HepG2 (cell line): ENCODE data around the gene POLR1D. TPM values are rescaled to one million over a fixed set of nuclear protein-coding genes. Genes with fewer than 3 reads are reported as not detected.

ENCODE experiments used
- ATAC-seq: fragments of 200-7000 bp; cut with Tn5 transposase; 3 replicates; pipeline ENCODE4 v1.9.1; 2020; ENCODE audit warnings: mild to moderate bottlenecking, moderate library complexity
- BruUV-seq: library from RNA; stranded (reverse); fragments of 400-500 nt; replicated peaks from 2 replicates; lab custom pipeline; 2021; lab: Mats Ljungman, UMichigan
- CTCF ChIA-PET: fragments of 300-600 bp; formaldehyde crosslinking; extraction: SDS; loops from one replicate; lab custom pipeline; 2021; ENCODE audit warnings: low total read pairs, inconsistent platforms, low intra/inter-chr PET ratio; lab: Yijun Ruan, JAX
- POLR2A ChIA-PET: fragments of 350-600 bp; sonication (Branson Sonifier 250); formaldehyde crosslinking; loops from one replicate; lab custom pipeline; 2020; ENCODE audit warnings: antibody characterized with exemption, inconsistent platforms; lab: Yijun Ruan, JAX
- DNase-seq: peaks from one replicate; pipeline ENCODE4 v3.0.0-alpha.2; 2015; ENCODE audit warnings: low spot score
- FAIRE-seq: peaks from 3 replicates; lab custom pipeline; 2011; peaks lifted over from hg19 to GRCh38; lab: Jason Lieb, UNC
- H2AFZ ChIP-seq: one replicate; pipeline ENCODE4 v1.6.1; 2011; ENCODE audit warnings: low read length, inconsistent platforms
- H3K27ac ChIP-seq: fragments of 300-600 bp; 3 replicates; pipeline ENCODE4 v1.8.0; 2011; ENCODE audit warnings: mixed run types, mild to moderate bottlenecking, mixed read lengths, low read length, inconsistent platforms; ENCODE audit not compliant: insufficient read depth; ENCODE audit errors: extremely low read length
- H3K27me3 ChIP-seq, 2 experiments: fragments of 200-600 bp in 1 of 2; 2 replicates in 1 of 2; 3 replicates in 1 of 2; pipeline versions ENCODE4 v1.6.0 to v1.8.0; 2011; ENCODE audit warnings: low read length in 2 of 2, mild to moderate bottlenecking in 2 of 2, moderate library complexity in 2 of 2, inconsistent platforms in 1 of 2; ENCODE audit not compliant: insufficient read depth in 2 of 2, control insufficient read depth in 1 of 2
- H3K36me3 ChIP-seq, 2 experiments: fragments of 200-600 bp in 1 of 2; replicated peaks in 1 of 2; 2 replicates in 1 of 2; 3 replicates in 1 of 2; pipeline versions ENCODE4 v1.5.1 to v1.8.0; 2011; ENCODE audit warnings: low read length in 2 of 2, inconsistent platforms in 1 of 2; ENCODE audit not compliant: insufficient read depth in 2 of 2, control insufficient read depth in 1 of 2
- H3K4me1 ChIP-seq: 2 replicates; pipeline ENCODE4 v1.5.1; 2012; ENCODE audit warnings: low read length, inconsistent platforms; ENCODE audit not compliant: insufficient read depth
- H3K4me2 ChIP-seq: 2 replicates; pipeline ENCODE4 v1.6.0; 2011; ENCODE audit warnings: low read depth, low read length, inconsistent platforms
- H3K4me3 ChIP-seq, 3 experiments: fragments of 200-600 bp in 1 of 3; sonication (generic), shearing (Covaris generic) in 1 of 3; replicated peaks in 1 of 3; 2 replicates each; pipeline ENCODE4 v1.5.1; 2011 to 2016; ENCODE audit warnings: low read length in 3 of 3, inconsistent platforms in 2 of 3, low read depth in 2 of 3, mild to moderate bottlenecking in 2 of 3, control low read depth in 1 of 3, mixed read lengths in 1 of 3; ENCODE audit not compliant: insufficient read depth in 1 of 3
- H3K79me2 ChIP-seq: one replicate; pipeline ENCODE4 v1.6.1; 2011; ENCODE audit warnings: low read length, inconsistent platforms; ENCODE audit not compliant: insufficient read depth
- H3K9ac ChIP-seq: 2 replicates; pipeline ENCODE4 v1.6.0; 2011; ENCODE audit warnings: mild to moderate bottlenecking, low read depth, low read length, inconsistent platforms; ENCODE audit not compliant: insufficient read depth
- H3K9me3 ChIP-seq: 2 replicates; pipeline ENCODE4 v1.5.1; 2012; ENCODE audit warnings: mild to moderate bottlenecking, low read length
- H4K20me1 ChIP-seq: 2 replicates; pipeline ENCODE4 v1.6.0; 2011; ENCODE audit warnings: inconsistent platforms, mild to moderate bottlenecking, low read length, moderate library complexity; ENCODE audit not compliant: insufficient read depth
- ARID3A ChIP-seq: IDR thresholded peaks from 2 replicates; pipeline ENCODE4 v1.6.1; 2012; ENCODE audit warnings: low read depth, low read length, improper control_type of control experiment
- ATAD3A ChIP-seq: sonication (generic); formaldehyde crosslinking; IDR thresholded peaks from 2 replicates; pipeline ENCODE4 v1.4.0; 2020; ENCODE audit warnings: missing genetic modification reagents
- DBP ChIP-seq: sonication (generic); formaldehyde crosslinking; IDR thresholded peaks from 2 replicates; pipeline ENCODE4 v1.4.0; 2020; ENCODE audit warnings: missing genetic modification reagents; ENCODE audit errors: not compliant biosample characterization
- ERF ChIP-seq: IDR thresholded peaks from 2 replicates; pipeline ENCODE4 v1.6.1; 2018; ENCODE audit warnings: missing biosample characterization, missing genetic modification reagents
- IRF9 ChIP-seq: sonication (generic); formaldehyde crosslinking; IDR thresholded peaks from 2 replicates; pipeline ENCODE4 v1.8.0; 2022; ENCODE audit warnings: missing genetic modification reagents, mild to moderate bottlenecking, borderline replicate concordance
- MEIS2 ChIP-seq: sonication (generic); formaldehyde crosslinking; IDR thresholded peaks from 2 replicates; pipeline ENCODE4 v1.9.0; 2021; ENCODE audit warnings: mild to moderate bottlenecking, missing genetic modification reagents
- MLLT10 ChIP-seq: sonication (generic); formaldehyde crosslinking; IDR thresholded peaks from 2 replicates; pipeline ENCODE4 v1.4.0; 2020; ENCODE audit warnings: missing genetic modification reagents
- SP1 ChIP-seq, 2 experiments: fragments of 450-650 bp in 1 of 2; sonication (generic) in 1 of 2; formaldehyde crosslinking in 1 of 2; IDR thresholded peaks; 2 replicates each; pipeline versions ENCODE4 v1.4.0 to v1.6.1; 2016 to 2020; ENCODE audit warnings: missing genetic modification reagents in 1 of 2
- TBX2 ChIP-seq: sonication (generic); formaldehyde crosslinking; IDR thresholded peaks from 2 replicates; pipeline ENCODE4 v1.5.0; 2020; ENCODE audit warnings: missing genetic modification reagents, mild to moderate bottlenecking, borderline replicate concordance
- TFDP1 ChIP-seq: IDR thresholded peaks from 2 replicates; pipeline ENCODE4 v1.6.1; 2016; ENCODE audit warnings: missing compliant biosample characterization, missing genetic modification reagents, borderline replicate concordance
- TRAFD1 ChIP-seq: sonication (generic); formaldehyde crosslinking; IDR thresholded peaks from 2 replicates; pipeline ENCODE4 v1.5.1; 2020; ENCODE audit warnings: missing genetic modification reagents, mild to moderate bottlenecking, borderline replicate concordance
- YEATS2 ChIP-seq: sonication (generic); formaldehyde crosslinking; IDR thresholded peaks from 2 replicates; pipeline ENCODE4 v1.4.0; 2020; ENCODE audit warnings: missing genetic modification reagents, borderline replicate concordance
- ZBTB42 ChIP-seq: sonication (generic); formaldehyde crosslinking; IDR thresholded peaks from 2 replicates; pipeline ENCODE4 v1.5.0; 2020; ENCODE audit warnings: mild to moderate bottlenecking, missing genetic modification reagents
- ZNF274 ChIP-seq: sonication (generic); formaldehyde crosslinking; IDR thresholded peaks from 2 replicates; pipeline ENCODE4 v1.5.1; 2020; ENCODE audit warnings: mild to moderate bottlenecking, missing genetic modification reagents
- ZNF30 ChIP-seq: sonication (generic); formaldehyde crosslinking; IDR thresholded peaks from 2 replicates; pipeline ENCODE4 v1.5.0; 2020; ENCODE audit warnings: mild to moderate bottlenecking, missing genetic modification reagents
- ZNF512 ChIP-seq: sonication (generic); formaldehyde crosslinking; IDR thresholded peaks from 2 replicates; pipeline ENCODE4 v1.4.0; 2020; ENCODE audit warnings: mild to moderate bottlenecking, missing genetic modification reagents
- ZNF556 ChIP-seq: sonication (generic); formaldehyde crosslinking; IDR thresholded peaks from 2 replicates; pipeline ENCODE4 v1.4.0; 2020; ENCODE audit warnings: mild to moderate bottlenecking, missing genetic modification reagents, borderline replicate concordance
- WGBS: methylation state at CpG from one replicate; pipeline ENCODE4 v1.1.6; 2017; ENCODE audit warnings: low lambda C conversion rate; 5-methylcytosine and 5-hydroxymethylcytosine counted together
- in situ Hi-C: cut with HindIII; loops from 2 replicates; pipeline ENCODE4 v1.10.0; 2017; ENCODE audit warnings: low pct_unique_long_range_greater_than_20kb; ENCODE audit not compliant: extremely low pct_ligation_motif_present
- intact Hi-C: fragments of 100-400 bp; cut with micrococcal nuclease; formaldehyde crosslinking; loops from one replicate; pipeline ENCODE4 v1.10.0; 2022; ENCODE audit not compliant: unreplicated experiment
- polyA plus RNA-seq, 8 experiments: library from polyadenylated mRNA; depleted of rRNA in 3 of 8; stranded (reverse) in 7 of 8; unstranded in 1 of 8; fragments of >200 nt; fragmentation: Illumina TruSeq in 4 of 8; extraction: Trizol in 4 of 8; gene quantifications; 2 replicates each; pipeline versions ENCODE4 v1.2.1 to v1.2.3, GENCODE V29; 2011 to 2016; ENCODE audit warnings: low read depth in 4 of 8, missing spikeins in 1 of 8, mixed read lengths in 1 of 8; ENCODE audit not compliant: insufficient read depth in 1 of 8
- total RNA-seq, 5 experiments: library from RNA; depleted of rRNA; stranded (reverse); fragments of >200 nt; fragmentation: Illumina TruSeq; extraction: Trizol; gene quantifications; 2 replicates each; pipeline ENCODE4 v1.2.3, GENCODE V29; 2016; ENCODE audit warnings: low read depth in 1 of 5

The POLR1D gene
- total and polyA plus RNA-seq, 2 of the 13 experiments (the other 11 are each of a cell fraction or from before 2014, with no cell fraction given) = 183 to 490 TPM

GRCh38 chr13:27621116-27621365 is 651 bp upstream of the POLR1D start:
- 0 out of 5 replicates have a peak, but pooled peaks cover 0 to 4% of the 10 kb centered on the region in 2 experiments for H3K36me3 ChIP-seq
- H4K20me1 ChIP-seq = peaks cover 28% of the 10 kb centered on the region
- peak overlapping the region; percentile 79 to 95 (median 87) for H3K4me3 ChIP-seq
- peak overlapping the region; percentile 92 for H3K9ac ChIP-seq
- DNase-seq (no peak), FAIRE-seq (no peak), ATAC-seq (no peak)
- H3K4me1 ChIP-seq = peaks cover 66% of the 10 kb centered on the region
- H3K27me3 ChIP-seq = no peaks in the 10 kb centered on the region; a peak in 1 of 5 replicates
- peak overlapping the region; percentile 82 for H3K4me2 ChIP-seq
- no peak overlapping the region for H2AFZ ChIP-seq
- WGBS = 0% methylated on average over 8 of the region's 8 CpGs
- H3K79me2 ChIP-seq = peaks cover 72% of the 10 kb centered on the region
- intact Hi-C loops = loop anchor here (1.0 to 5.0 kb wide), 2 partner anchors 21 to 91 kb away; no protein-coding TSS in a partner anchor
- in situ Hi-C loops = no loop called here
- peak overlapping the region; percentile 91 for H3K27ac ChIP-seq
- POLR2A ChIA-PET = interaction anchor here (0.7 to 3.2 kb wide), 18 partner anchors 8 to 341 kb away, joined by 3 to 18 read pairs (median 4); no protein-coding TSS in a partner anchor
- H3K9me3 ChIP-seq = no peaks in the 10 kb centered on the region
- no TSS peak for BruUV-seq
- CTCF ChIA-PET = no interaction called here
- TF ChIP-seq ZBTB42 (CRISPR knock-in tag) = 0 out of 2 replicates have a peak, but pooled peaks have one; percentile 2
- no peak for TF ChIP-seq MEIS2 (CRISPR knock-in tag)
- no peak for TF ChIP-seq ARID3A
- TF ChIP-seq DBP (CRISPR knock-in tag) = no peak
- TF ChIP-seq YEATS2 (CRISPR knock-in tag) = no peak
- 0 out of 2 replicates have a peak, but pooled peaks have one; percentile 12 for TF ChIP-seq ZNF274 (CRISPR knock-in tag)
- TF ChIP-seq ZNF556 (CRISPR knock-in tag) = no peak
- no peak for TF ChIP-seq TRAFD1 (CRISPR knock-in tag)
- TF ChIP-seq SP1 (IDR thresholded peaks at IDR 0.05) = no peak
- TF ChIP-seq SP1 (CRISPR knock-in tag; IDR thresholded peaks at IDR 0.05) = no peak
- no peak for TF ChIP-seq ZNF30 (CRISPR knock-in tag)
- no peak for TF ChIP-seq IRF9 (CRISPR knock-in tag)
- TF ChIP-seq ERF = no peak
- no peak for TF ChIP-seq ZNF512
- no peak for TF ChIP-seq TBX2 (CRISPR knock-in tag)
- no peak for TF ChIP-seq TFDP1 (CRISPR knock-in tag)
- no peak for TF ChIP-seq MLLT10
- no peak for TF ChIP-seq ATAD3A (CRISPR knock-in tag)
